NCI-H2227 (cell line): Measurements from ENCODE around the gene FANCC.

Experiments used
- DNase-seq: peaks from one replicate; lab custom pipeline; 2025; ENCODE audit not compliant: unreplicated experiment; lab: John Stamatoyannopoulos, UW

Gene FANCC

GRCh38 chr9:95090023-95090791 is 227.3 kb downstream of the FANCC start:
- no peak for DNase-seq

GRCh38 chr9:95089257-95090022 is 228.1 kb downstream of the FANCC start:
- no peak for DNase-seq

GRCh38 chr9:95088421-95089161 is 228.9 kb downstream of the FANCC start:
- no peak for DNase-seq

GRCh38 chr9:95087659-95088242 is 229.8 kb downstream of the FANCC start:
- no peak for DNase-seq

- no peak for DNase-seq
Observed at GRCh38 chr9:95086564-95086955, 230.9 kb downstream of the FANCC start.

- DNase-seq = no peak
Observed at GRCh38 chr9:95085861-95086563, 231.5 kb downstream of the FANCC start.

GRCh38 chr9:95085036-95085770 is 232.3 kb downstream of the FANCC start:
- no peak for DNase-seq

- DNase-seq = no peak
Observed at GRCh38 chr9:95084254-95084934, 233.1 kb downstream of the FANCC start.

GRCh38 chr9:95083086-95083768 is 234.3 kb downstream of the FANCC start:
- DNase-seq = no peak

GRCh38 chr9:95082401-95083084 is 235.0 kb downstream of the FANCC start:
- DNase-seq = no peak

- no peak for DNase-seq
Observed at GRCh38 chr9:95081998-95082397, 235.5 kb downstream of the FANCC start.

GRCh38 chr9:95080961-95081647 is 236.4 kb downstream of the FANCC start:
- no peak for DNase-seq

- no peak for DNase-seq
Observed at GRCh38 chr9:95079461-95079860, 238.0 kb downstream of the FANCC start.

GRCh38 chr9:95078939-95079338 is 238.6 kb downstream of the FANCC start:
- no peak for DNase-seq

- no peak for DNase-seq
Observed at GRCh38 chr9:95078511-95078910, 239.0 kb downstream of the FANCC start.

GRCh38 chr9:95077766-95078370 is 239.6 kb downstream of the FANCC start:
- no peak for DNase-seq

- no peak for DNase-seq
Observed at GRCh38 chr9:95077053-95077765, 240.3 kb downstream of the FANCC start.
